Heart right ventricle (tissue), 16 donors: ENCODE results near the gene TRPV5. TPM values are rescaled to one million over a fixed set of nuclear protein-coding genes. Genes with fewer than 3 reads are reported as not detected.

ENCODE experiments used
- ATAC-seq, 8 donors: fragments of 200-7000 bp; cut with Tn5 transposase; one replicate each; pipeline ENCODE4 v1.9.1; 2020; ENCODE audit warnings: mild to moderate bottlenecking in 8 of 8, moderate library complexity in 8 of 8, moderate number of reproducible peaks in 1 of 8
- DNase-seq, 2 donors: peaks; one replicate each; pipeline ENCODE4 v3.0.0-alpha.2; 2020
- H3K27ac ChIP-seq, 10 donors: fragments of 200-600 bp; sonication (generic) in 2 of 10; one replicate each; pipeline versions ENCODE4 v1.5.0 to v1.8.0; 2020 to 2022; ENCODE audit warnings: mild to moderate bottlenecking in 3 of 10
- H3K27me3 ChIP-seq, 7 donors: fragments of 200-600 bp; one replicate each; pipeline ENCODE4 v1.8.0; 2021 to 2022; ENCODE audit warnings: mild to moderate bottlenecking in 2 of 7
- H3K36me3 ChIP-seq, 9 donors: fragments of 200-600 bp; sonication (generic) in 1 of 9; one replicate each; pipeline versions ENCODE4 v1.5.0 to v1.8.0; 2020 to 2022; ENCODE audit warnings: mild to moderate bottlenecking in 2 of 9
- H3K4me1 ChIP-seq, 9 donors: fragments of 200-600 bp; sonication (generic) in 1 of 9; one replicate each; pipeline versions ENCODE4 v1.5.0 to v1.8.0; 2020 to 2022; ENCODE audit warnings: mild to moderate bottlenecking in 4 of 9
- H3K4me3 ChIP-seq, 10 donors: fragments of 200-600 bp; sonication (generic) in 2 of 10; one replicate each; pipeline versions ENCODE4 v1.5.0 to v1.8.0; 2020 to 2022; ENCODE audit warnings: mild to moderate bottlenecking in 7 of 10, moderate library complexity in 2 of 10
- H3K9me3 ChIP-seq, 11 donors: fragments of 200-600 bp in 10 of 11; sonication (generic) in 2 of 11; one replicate each; pipeline versions ENCODE4 v1.5.0 to v1.8.0; 2013 to 2022; ENCODE audit warnings: mild to moderate bottlenecking in 2 of 11, control low read depth in 1 of 11, moderate library complexity in 1 of 11
- WGBS, 2 donors: extraction: QIAGEN DNeasy Blood & Tissue Kit; methylation state at CpG; one replicate each; pipeline ENCODE4 v1.1.7; 2013; ENCODE audit warnings: inconsistent platforms in 1 of 2; 5-methylcytosine and 5-hydroxymethylcytosine counted together
- intact Hi-C, 10 donors: fragments of 100-400 bp; cut with DNase I; formaldehyde crosslinking; loops; one replicate each; pipeline versions ENCODE4 v1.11.1 to v1.14.2; 2022
- polyA plus RNA-seq, 2 donors: library from polyadenylated mRNA; stranded (reverse); fragments of 200-250 nt; gene quantifications; one replicate each; pipeline ENCODE4 v1.2.3, GENCODE V29; 2013
- total RNA-seq, 10 donors: library from RNA; stranded (reverse); fragmentation: NEBNext Ultra II Directional in 3 of 10; extraction: Animal tissue kit (Norgen Biotek cat#: 25700) in 3 of 10; gene quantifications; one replicate each; pipeline versions ENCODE4 v1.2.1 to v1.2.4, GENCODE V29; 2021 to 2023
- TF ChIP-seq, protein P1 (sequence below), 9 donors: fragments of 200-600 bp; sonication (generic) in 2 of 9; IDR thresholded peaks; one replicate each; pipeline versions ENCODE4 v1.5.0 to v1.8.0; 2021 to 2022; ENCODE audit warnings: antibody characterized with exemption in 9 of 9, mild to moderate bottlenecking in 5 of 9, moderate library complexity in 1 of 9
- donor health status: Arrhythmogenic right ventricular cardiomyopathy.
- donor health status: ischemic (EF 13 %, LVEDD 7.1; RV severe dilation, severe dysfunction).
- donor health status: healthy with polysubstance abuse.
- donor health status: DM: no; HTN: yes; CAD: no.
- donor health status: DM: no; HTN: no; CAD: no.
- donor health status: ischemic (EF 25% LVEDD 6.9; RV normal size, moderate dysfunction).
- donor health status: ischemic (EF 25% LVEDD 5.7; RV mildly dilated, moderate dysfunction).
- donor health status: healthy.
- donor health status: DM: yes; HTN: yes; CAD: no.
- donor health status: Ischemic cardiomyopathy.
- donor health status: ischemic (EF 35%, LVEDD 5.7; RV mildly dilated, moderate dysfunction).
- donor health status: nonischemic (EF 11% LVEDD 7.7; RV severe dilation, severe dysfunction).
- donor health status: DM: yes; HTN: yes; CAD: no.
- donor health status: PGD.
- donor health status: ischemic (EF 29% LVEDD 5.4; RV normal size, mild dysfunction).
- donor health status: nonischemic (EF 23%, LVEDD 6.1; RV moderate dilation, normal function).

Gene TRPV5
- total and polyA plus RNA-seq, 12 donors: not detected

DNA sequence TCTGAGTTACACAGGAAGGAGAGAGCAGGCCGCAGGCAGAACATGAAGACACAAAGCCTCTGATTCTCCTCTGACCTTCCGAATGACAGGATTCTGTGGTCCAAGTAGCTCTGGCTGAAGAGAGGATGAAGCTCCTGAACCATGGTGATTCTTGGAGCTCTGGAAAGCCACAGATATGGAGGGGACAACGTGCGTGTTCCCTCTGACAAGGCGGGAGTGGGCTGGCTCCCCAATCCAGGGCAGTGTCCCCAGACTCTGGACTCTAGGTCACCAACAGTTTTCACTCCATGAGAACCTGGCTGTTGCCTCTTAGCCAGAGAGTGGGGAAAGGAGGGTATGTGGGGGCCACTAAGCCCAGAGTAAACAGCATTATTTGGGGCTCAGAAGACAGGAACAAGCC, 40.6 kb downstream of the TRPV5 start:
- intact Hi-C loops: loop anchor here in 1 of 10 donors (10.0 kb wide), 1 partner anchor 58 kb away; no protein-coding TSS in a partner anchor
- H3K4me3 ChIP-seq: no peak overlapping the region
- no peak overlapping the region for H3K27ac ChIP-seq
- no peak for ATAC-seq
- H3K9me3 ChIP-seq: no peaks in the 10 kb centered on the region
- 76 to 84% methylated on average over 5 of the region's 5 CpGs for WGBS, 2 donors
- no peak for DNase-seq
- no peaks in the 10 kb centered on the region for H3K4me1 ChIP-seq
- peaks cover 0 to 38% (median 17%) of the 10 kb centered on the region in 7 donors for H3K27me3 ChIP-seq
- TF ChIP-seq, protein P1, sequence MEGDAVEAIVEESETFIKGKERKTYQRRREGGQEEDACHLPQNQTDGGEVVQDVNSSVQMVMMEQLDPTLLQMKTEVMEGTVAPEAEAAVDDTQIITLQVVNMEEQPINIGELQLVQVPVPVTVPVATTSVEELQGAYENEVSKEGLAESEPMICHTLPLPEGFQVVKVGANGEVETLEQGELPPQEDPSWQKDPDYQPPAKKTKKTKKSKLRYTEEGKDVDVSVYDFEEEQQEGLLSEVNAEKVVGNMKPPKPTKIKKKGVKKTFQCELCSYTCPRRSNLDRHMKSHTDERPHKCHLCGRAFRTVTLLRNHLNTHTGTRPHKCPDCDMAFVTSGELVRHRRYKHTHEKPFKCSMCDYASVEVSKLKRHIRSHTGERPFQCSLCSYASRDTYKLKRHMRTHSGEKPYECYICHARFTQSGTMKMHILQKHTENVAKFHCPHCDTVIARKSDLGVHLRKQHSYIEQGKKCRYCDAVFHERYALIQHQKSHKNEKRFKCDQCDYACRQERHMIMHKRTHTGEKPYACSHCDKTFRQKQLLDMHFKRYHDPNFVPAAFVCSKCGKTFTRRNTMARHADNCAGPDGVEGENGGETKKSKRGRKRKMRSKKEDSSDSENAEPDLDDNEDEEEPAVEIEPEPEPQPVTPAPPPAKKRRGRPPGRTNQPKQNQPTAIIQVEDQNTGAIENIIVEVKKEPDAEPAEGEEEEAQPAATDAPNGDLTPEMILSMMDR (IDR thresholded peaks at IDR 0.05): no peak
- H3K36me3 ChIP-seq: no peaks in the 10 kb centered on the region

DNA sequence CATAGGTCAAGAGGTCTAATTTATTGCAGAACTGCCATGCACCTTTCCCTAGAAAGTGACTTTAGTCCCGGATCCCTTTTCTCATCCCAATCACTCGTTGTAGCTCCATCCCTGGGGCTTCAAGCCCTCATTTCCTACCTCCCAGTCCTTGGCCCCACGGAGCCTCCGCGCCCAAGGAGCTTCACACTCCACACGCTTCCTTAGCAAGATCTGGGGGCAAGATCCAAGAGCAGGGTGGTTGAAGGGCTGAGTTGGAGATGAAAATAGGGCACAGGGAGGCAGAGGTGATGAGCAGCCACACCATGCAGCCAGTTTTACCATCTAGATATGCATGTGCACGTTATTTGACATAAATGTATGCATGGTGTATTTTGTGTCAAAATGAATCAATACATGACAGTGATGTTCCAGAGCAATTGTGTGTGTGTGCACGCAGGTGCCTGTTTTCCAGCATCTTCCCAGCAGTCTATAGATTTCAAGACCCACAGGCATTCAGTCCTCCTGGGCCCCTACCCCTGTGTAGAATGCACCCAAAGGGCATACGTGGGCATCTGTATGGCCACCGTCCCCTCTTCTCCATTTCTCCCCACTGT, 42.0 kb downstream of the TRPV5 start:
- 84 to 85% methylated on average over 10 of the region's 10 CpGs for WGBS, 2 donors
- DNase-seq: no peak
- H3K27me3 ChIP-seq: peaks cover 0 to 35% (median 19%) of the 10 kb centered on the region in 7 donors

DNA sequence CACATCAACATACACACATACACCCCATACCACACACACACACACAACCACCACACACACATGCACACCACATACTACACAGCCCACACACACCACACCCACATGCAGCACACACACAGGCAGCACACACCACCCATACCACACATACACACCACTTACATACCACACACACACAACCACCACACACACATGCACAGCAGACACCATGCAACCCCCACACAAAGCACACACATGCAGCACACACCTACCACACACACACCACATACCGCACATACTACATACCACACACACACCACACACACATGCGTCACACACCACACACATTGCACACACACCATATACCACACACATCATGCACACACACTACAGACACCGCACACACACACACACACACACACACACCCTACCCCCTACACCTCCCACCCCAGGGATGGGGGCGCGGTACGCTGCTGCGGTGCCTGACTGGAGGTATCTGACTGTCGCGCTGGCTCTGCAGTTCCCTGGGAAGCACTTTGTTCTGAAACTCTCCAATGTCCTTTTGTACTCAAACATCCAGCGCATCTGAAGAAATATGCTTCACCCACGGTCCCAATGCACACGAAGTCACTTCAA, 42.6 kb downstream of the TRPV5 start:
- no peak for DNase-seq
- ATAC-seq: no peak
- Histone ChIP-seq H3K4me1 (no peaks in the 10 kb centered on the region), H3K9me3 (no peaks in the 10 kb centered on the region), H3K4me3 (no peak overlapping the region), H3K27me3 (peaks cover 0 to 33% (median 19%) of the 10 kb centered on the region in 7 donors), H3K27ac (no peak overlapping the region), H3K36me3 (no peaks in the 10 kb centered on the region)
- TF ChIP-seq, protein P1 (IDR thresholded peaks at IDR 0.05): no peak
- intact Hi-C loops: loop anchor here in 1 of 10 donors (10.0 kb wide), 1 partner anchor 56 kb away; no protein-coding TSS in a partner anchor
- 83 to 87% methylated on average over 12 of the region's 12 CpGs for WGBS, 2 donors

More for the DNA sequence above, 42.0 kb downstream of the TRPV5 start:
- ATAC-seq: no peak
- TF ChIP-seq, protein P1 (IDR thresholded peaks at IDR 0.05): no peak
- no peaks in the 10 kb centered on the region for H3K4me1 ChIP-seq
- H3K27ac ChIP-seq: no peak overlapping the region
- H3K36me3 ChIP-seq: no peaks in the 10 kb centered on the region
- no peaks in the 10 kb centered on the region for H3K9me3 ChIP-seq
- no peak overlapping the region for H3K4me3 ChIP-seq
- intact Hi-C loops: loop anchor here in 1 of 10 donors (10.0 kb wide), 1 partner anchor 57 kb away; no protein-coding TSS in a partner anchor

DNA sequence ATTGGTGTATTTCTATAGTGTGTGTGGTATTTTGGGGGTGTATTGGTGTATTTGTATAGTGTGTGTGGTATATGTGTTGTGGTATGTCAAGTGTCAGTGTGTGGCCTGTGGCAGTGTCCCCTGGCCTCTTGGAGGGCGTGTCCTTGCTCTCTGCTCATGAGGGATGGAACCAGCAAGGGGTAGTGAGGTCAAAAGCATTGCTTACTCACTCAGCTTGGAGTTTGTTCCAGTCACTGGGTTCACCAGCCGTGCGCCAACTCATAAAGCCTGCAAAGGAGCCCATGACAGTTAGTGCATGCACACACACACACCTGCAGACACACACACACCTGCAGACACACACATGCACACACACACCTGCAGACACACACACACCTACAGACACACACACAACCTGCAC, 43.7 kb downstream of the TRPV5 start:
- Histone ChIP-seq H3K27ac (no peak overlapping the region), H3K4me3 (no peak overlapping the region), H3K27me3 (peaks cover 0 to 41% (median 19%) of the 10 kb centered on the region in 7 donors), H3K4me1 (no peaks in the 10 kb centered on the region), H3K9me3 (no peaks in the 10 kb centered on the region), H3K36me3 (no peaks in the 10 kb centered on the region)
- TF ChIP-seq, protein P1 (IDR thresholded peaks at IDR 0.05): no peak
- WGBS, 2 donors: 69 to 89% methylated on average over 3 of the region's 3 CpGs
- DNase-seq (no peak), ATAC-seq (no peak)
- intact Hi-C loops: loop anchor here in 2 of 10 donors (10.0 kb wide), 2 partner anchors 55 to 105 kb away; no protein-coding TSS in a partner anchor
